Astrocyte (in vitro differentiated cells and primary cell): Measurements from ENCODE around the gene PCNT. TPM values are rescaled to one million over a fixed set of nuclear protein-coding genes. Genes with fewer than 3 reads are reported as not detected.

ENCODE experiments used
- DNase-seq: peaks from one replicate; pipeline ENCODE4 v3.0.0-alpha.2; 2010; ENCODE audit warnings: low read depth
- FAIRE-seq: peaks from 2 replicates; lab custom pipeline; 2011; peaks lifted over from hg19 to GRCh38; lab: Jason Lieb, UNC
- H2AFZ ChIP-seq: 2 replicates; pipeline ENCODE4 v1.6.0; 2012; ENCODE audit warnings: low read depth, low read length, inconsistent platforms
- H3K27ac ChIP-seq: 2 replicates; pipeline ENCODE4 v1.5.1; 2011; ENCODE audit warnings: low read depth, low read length, inconsistent platforms
- H3K27me3 ChIP-seq: 2 replicates; pipeline ENCODE4 v1.6.0; 2011; ENCODE audit warnings: low read length, inconsistent platforms; ENCODE audit not compliant: insufficient read depth
- H3K36me3 ChIP-seq: 2 replicates; pipeline ENCODE4 v1.5.1; 2011; ENCODE audit warnings: low read length, inconsistent platforms; ENCODE audit not compliant: insufficient read depth
- H3K4me1 ChIP-seq: 2 replicates; pipeline ENCODE4 v1.5.1; 2011; ENCODE audit warnings: low read length, inconsistent platforms; ENCODE audit not compliant: insufficient read depth
- H3K4me2 ChIP-seq: 2 replicates; pipeline ENCODE4 v1.6.0; 2012; ENCODE audit warnings: low read length, inconsistent platforms
- H3K4me3 ChIP-seq: 2 replicates; pipeline ENCODE4 v1.5.1; 2011; ENCODE audit warnings: low read depth, mild to moderate bottlenecking, low read length, inconsistent platforms; ENCODE audit not compliant: insufficient read depth
- H3K79me2 ChIP-seq: 2 replicates; pipeline ENCODE4 v1.6.0; 2012; ENCODE audit warnings: mild to moderate bottlenecking, low read length, inconsistent platforms; ENCODE audit not compliant: insufficient read depth
- H3K9ac ChIP-seq: 2 replicates; pipeline ENCODE4 v1.6.0; 2012; ENCODE audit warnings: mild to moderate bottlenecking, low read length, inconsistent platforms
- H3K9me3 ChIP-seq: 2 replicates; pipeline ENCODE4 v1.5.1; 2012; ENCODE audit warnings: low read depth, mild to moderate bottlenecking, low read length, inconsistent platforms; ENCODE audit not compliant: insufficient read depth
- H4K20me1 ChIP-seq: 2 replicates; pipeline ENCODE4 v1.6.0; 2012; ENCODE audit warnings: low read length, inconsistent platforms; ENCODE audit not compliant: insufficient read depth
- H3K27ac Mint-ChIP-seq: one replicate; pipeline ENCODE4 v1.8.0; 2021; ENCODE audit warnings: mild to moderate bottlenecking, mixed read lengths; ENCODE audit not compliant: unreplicated experiment
- H3K27me3 Mint-ChIP-seq: one replicate; pipeline ENCODE4 v1.8.0; 2021; ENCODE audit warnings: low read depth, mixed read lengths; ENCODE audit not compliant: unreplicated experiment
- H3K36me3 Mint-ChIP-seq: one replicate; pipeline ENCODE4 v1.8.0; 2021; ENCODE audit warnings: low read depth, mixed read lengths; ENCODE audit not compliant: unreplicated experiment
- H3K4me1 Mint-ChIP-seq: one replicate; pipeline ENCODE4 v1.8.0; 2021; ENCODE audit warnings: low read depth, mixed read lengths; ENCODE audit not compliant: unreplicated experiment
- H3K4me3 Mint-ChIP-seq: one replicate; pipeline ENCODE4 v1.8.0; 2021; ENCODE audit warnings: mild to moderate bottlenecking, moderate library complexity, mixed read lengths; ENCODE audit not compliant: unreplicated experiment
- H3K9me3 Mint-ChIP-seq: one replicate; pipeline ENCODE4 v1.8.0; 2021; ENCODE audit warnings: mild to moderate bottlenecking, mixed read lengths; ENCODE audit not compliant: unreplicated experiment
- EZH2 ChIP-seq: IDR thresholded peaks from 2 replicates; pipeline ENCODE4 v1.6.1; 2012; ENCODE audit warnings: mild to moderate bottlenecking, low read length, inconsistent platforms; ENCODE audit not compliant: insufficient read depth
- total RNA-seq: library from RNA; stranded (reverse); gene quantifications from 2 replicates; pipeline ENCODE4 v1.2.1, GENCODE V29; 2021
- TF ChIP-seq, protein P1 (sequence below): IDR thresholded peaks from 2 replicates; pipeline ENCODE4 v1.5.1; 2011; ENCODE audit warnings: low read depth, mild to moderate bottlenecking, inconsistent platforms, low read length, moderate library complexity; ENCODE audit not compliant: insufficient read depth

PCNT gene
- total RNA-seq, 1 donor from 2014 or later = 19.9 TPM

DNA sequence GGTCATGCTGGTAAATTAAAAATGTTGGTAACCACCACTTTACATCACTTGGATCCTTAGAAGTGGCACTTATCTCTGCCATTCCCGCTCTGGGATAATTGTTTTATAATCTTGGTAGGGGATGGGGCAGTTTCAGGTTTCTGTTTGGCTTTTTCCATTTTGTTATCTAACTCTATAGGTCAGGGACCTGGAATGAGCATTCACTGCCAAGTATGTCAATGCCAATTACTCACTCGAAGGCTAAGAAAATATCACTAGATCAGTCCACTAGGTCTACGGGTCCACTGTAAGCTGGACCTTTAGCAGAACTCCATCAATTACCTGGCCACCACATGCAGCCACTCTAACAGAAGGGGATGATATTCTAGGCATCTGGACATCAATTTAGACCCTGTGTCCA is 130.2 kb downstream of the PCNT start:
- peaks cover 18% of the 10 kb centered on the region for H3K4me1 Mint-ChIP-seq
- no peak overlapping the region for H3K27ac Mint-ChIP-seq
- no peaks in the 10 kb centered on the region for H3K27me3 Mint-ChIP-seq
- no peak overlapping the region for H3K27ac ChIP-seq
- DNase-seq = peak; percentile 17
- H3K36me3 ChIP-seq = no peaks in the 10 kb centered on the region
- no peak overlapping the region for H2AFZ ChIP-seq
- no peaks in the 10 kb centered on the region for H4K20me1 ChIP-seq
- H3K4me2 ChIP-seq = no peak overlapping the region
- no peaks in the 10 kb centered on the region for H3K27me3 ChIP-seq
- TF ChIP-seq, protein P1, sequence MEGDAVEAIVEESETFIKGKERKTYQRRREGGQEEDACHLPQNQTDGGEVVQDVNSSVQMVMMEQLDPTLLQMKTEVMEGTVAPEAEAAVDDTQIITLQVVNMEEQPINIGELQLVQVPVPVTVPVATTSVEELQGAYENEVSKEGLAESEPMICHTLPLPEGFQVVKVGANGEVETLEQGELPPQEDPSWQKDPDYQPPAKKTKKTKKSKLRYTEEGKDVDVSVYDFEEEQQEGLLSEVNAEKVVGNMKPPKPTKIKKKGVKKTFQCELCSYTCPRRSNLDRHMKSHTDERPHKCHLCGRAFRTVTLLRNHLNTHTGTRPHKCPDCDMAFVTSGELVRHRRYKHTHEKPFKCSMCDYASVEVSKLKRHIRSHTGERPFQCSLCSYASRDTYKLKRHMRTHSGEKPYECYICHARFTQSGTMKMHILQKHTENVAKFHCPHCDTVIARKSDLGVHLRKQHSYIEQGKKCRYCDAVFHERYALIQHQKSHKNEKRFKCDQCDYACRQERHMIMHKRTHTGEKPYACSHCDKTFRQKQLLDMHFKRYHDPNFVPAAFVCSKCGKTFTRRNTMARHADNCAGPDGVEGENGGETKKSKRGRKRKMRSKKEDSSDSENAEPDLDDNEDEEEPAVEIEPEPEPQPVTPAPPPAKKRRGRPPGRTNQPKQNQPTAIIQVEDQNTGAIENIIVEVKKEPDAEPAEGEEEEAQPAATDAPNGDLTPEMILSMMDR = no peak
- no peak for TF ChIP-seq EZH2
- H3K4me1 ChIP-seq = peaks cover 24% of the 10 kb centered on the region
- FAIRE-seq = no peak
- peaks cover 11% of the 10 kb centered on the region for H3K36me3 Mint-ChIP-seq
- no peak overlapping the region for H3K9ac ChIP-seq
- no peaks in the 10 kb centered on the region for H3K9me3 ChIP-seq
- no peak overlapping the region for H3K4me3 Mint-ChIP-seq
- peaks cover 2% of the 10 kb centered on the region for H3K9me3 Mint-ChIP-seq
- H3K4me3 ChIP-seq = no peak overlapping the region
- H3K79me2 ChIP-seq = peaks cover 27% of the 10 kb centered on the region

DNA sequence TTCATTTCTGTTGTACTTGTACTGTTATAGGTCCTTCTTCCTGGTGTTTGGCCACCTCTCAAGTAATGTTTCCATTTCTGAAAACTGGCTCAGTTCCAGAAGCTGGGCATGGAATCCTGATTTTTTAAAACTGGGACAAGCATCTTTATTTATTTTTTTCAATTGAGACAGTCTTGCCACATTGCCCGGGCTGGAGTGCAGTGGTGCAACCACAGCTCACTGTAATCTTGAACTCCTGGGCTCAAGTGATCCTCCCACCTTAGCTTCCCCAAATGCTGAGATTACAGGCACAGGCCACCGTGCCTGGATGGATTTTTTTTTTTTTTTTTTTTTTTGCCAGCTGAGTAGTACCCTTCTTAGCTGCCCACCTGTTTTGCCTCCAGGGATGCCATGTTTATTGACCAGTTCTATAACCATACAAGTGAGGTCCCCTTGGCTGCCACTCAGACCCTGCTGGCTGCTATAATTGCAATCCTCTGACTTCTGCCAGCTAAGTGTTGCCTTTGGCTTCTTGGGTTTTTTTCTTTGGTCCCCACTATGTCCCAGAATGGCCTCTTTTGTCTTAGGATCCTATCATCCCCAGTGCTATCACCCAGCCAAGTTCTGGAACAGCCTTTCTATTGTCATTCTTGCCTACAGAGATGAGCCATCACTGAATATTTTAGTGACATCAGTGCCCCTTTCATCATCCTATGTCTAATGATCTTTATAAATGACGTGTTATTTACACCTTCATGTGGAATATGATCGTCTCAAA is 130.9 kb downstream of the PCNT start:
- DNase-seq (no peak), FAIRE-seq (no peak)
- H3K79me2 ChIP-seq = peaks cover 31% of the 10 kb centered on the region
- H3K27ac Mint-ChIP-seq = no peak overlapping the region
- no peak overlapping the region for H2AFZ ChIP-seq
- TF ChIP-seq, protein P1 = no peak
- TF ChIP-seq EZH2 = no peak
- H3K36me3 ChIP-seq = no peaks in the 10 kb centered on the region
- peak overlapping the region; percentile 61 for H3K4me2 ChIP-seq
- H3K27me3 ChIP-seq = no peaks in the 10 kb centered on the region
- H3K4me1 ChIP-seq = peaks cover 24% of the 10 kb centered on the region
- peaks cover 18% of the 10 kb centered on the region for H3K4me1 Mint-ChIP-seq
- no peaks in the 10 kb centered on the region for H3K9me3 Mint-ChIP-seq
- H3K27me3 Mint-ChIP-seq = no peaks in the 10 kb centered on the region
- peaks cover 3% of the 10 kb centered on the region for H4K20me1 ChIP-seq
- H3K4me3 ChIP-seq = no peak overlapping the region
- H3K9me3 ChIP-seq = no peaks in the 10 kb centered on the region
- no peak overlapping the region for H3K4me3 Mint-ChIP-seq
- H3K27ac ChIP-seq = peak overlapping the region; percentile 43
- peak overlapping the region; percentile 20 for H3K9ac ChIP-seq
- peaks cover 7% of the 10 kb centered on the region for H3K36me3 Mint-ChIP-seq
